Suprapubic skin (tissue), 4 donors: ENCODE measurements around the gene SNRK.

Source experiments
- CTCF ChIP-seq, 2 donors: fragments of 200-600 bp in 1 of 2; fragments of 450-650 bp in 1 of 2; sonication (generic) in 1 of 2; IDR thresholded peaks; one replicate each; pipeline ENCODE4 v1.5.1; 2016 to 2019; ENCODE audit warnings: antibody characterized with exemption in 2 of 2, mild to moderate bottlenecking in 1 of 2, moderate library complexity in 1 of 2
- EP300 ChIP-seq: sonication (generic); formaldehyde crosslinking; IDR thresholded peaks from one replicate; pipeline ENCODE4 v1.6.1; 2017; ENCODE audit warnings: antibody characterized with exemption
- POLR2A ChIP-seq, 2 donors: fragments of 450-650 bp; IDR thresholded peaks; one replicate each; pipeline ENCODE4 v1.6.1; 2017; ENCODE audit warnings: antibody characterized with exemption in 2 of 2, mild to moderate bottlenecking in 2 of 2, moderate library complexity in 2 of 2
- POLR2AphosphoS5 ChIP-seq, 3 donors: sonication (generic); formaldehyde crosslinking; IDR thresholded peaks; one replicate each; pipeline ENCODE4 v1.6.1; 2017; ENCODE audit warnings: antibody characterized with exemption in 3 of 3

GRCh38 chr3:43247561-43248184, 38.7 kb upstream of the SNRK start:
- no peak for TF ChIP-seq POLR2AphosphoS5 (IDR thresholded peaks at IDR 0.05)
- TF ChIP-seq CTCF (IDR thresholded peaks at IDR 0.05), result no peak
- no peak for TF ChIP-seq POLR2A (IDR thresholded peaks at IDR 0.05)
- no peak for TF ChIP-seq EP300
